Choroid plexus epithelial cell (primary cell): Measurements from ENCODE around the gene ACSL3.
"Not testable (repeated sequence)": the region's sequence is repeated elsewhere in the genome, so short reads cannot be mapped to it uniquely, and the experiment has no call there.

Experiments used
- DNase-seq: peaks from one replicate; pipeline ENCODE4 v3.0.0-alpha.2; 2010; ENCODE audit warnings: low read depth
- H3K4me3 ChIP-seq: 2 replicates; pipeline ENCODE4 v1.5.1; 2011; ENCODE audit warnings: low read depth, mild to moderate bottlenecking, control low read depth, low read length, moderate library complexity
- CTCF ChIP-seq: conservative IDR thresholded peaks from 2 replicates; pipeline ENCODE4 v1.5.1; 2011; ENCODE audit warnings: low read depth, mild to moderate bottlenecking, control low read depth, inconsistent platforms, low read length, moderate library complexity

Gene ACSL3

GRCh38 chr2:222984908-222985307 lies 124.1 kb downstream of the ACSL3 start:
- no peak overlapping the region for H3K4me3 ChIP-seq
- no peak for DNase-seq
- TF ChIP-seq CTCF = no peak

DNA sequence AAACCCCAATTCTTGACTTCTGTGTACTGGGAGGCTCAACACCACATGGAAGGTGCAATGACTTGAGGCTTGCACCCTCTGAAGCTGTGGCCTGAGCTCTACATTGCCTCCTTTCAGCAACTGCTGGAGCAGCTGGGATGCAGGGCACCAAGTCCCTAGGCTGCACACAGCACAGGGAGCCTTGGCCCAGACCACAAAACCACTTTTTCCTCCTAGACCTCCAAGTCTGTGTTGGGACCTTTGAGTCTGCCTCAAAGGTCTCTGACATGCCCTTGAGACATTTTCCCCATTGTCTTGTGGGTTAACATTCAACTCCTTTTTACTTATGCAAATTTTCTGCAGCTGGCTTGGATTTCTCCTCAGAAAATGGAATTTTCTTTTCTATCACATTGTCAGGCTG lies 128.6 kb downstream of the ACSL3 start:
- TF ChIP-seq CTCF = no peak
- no peak overlapping the region for H3K4me3 ChIP-seq
- DNase-seq = no peak

DNA sequence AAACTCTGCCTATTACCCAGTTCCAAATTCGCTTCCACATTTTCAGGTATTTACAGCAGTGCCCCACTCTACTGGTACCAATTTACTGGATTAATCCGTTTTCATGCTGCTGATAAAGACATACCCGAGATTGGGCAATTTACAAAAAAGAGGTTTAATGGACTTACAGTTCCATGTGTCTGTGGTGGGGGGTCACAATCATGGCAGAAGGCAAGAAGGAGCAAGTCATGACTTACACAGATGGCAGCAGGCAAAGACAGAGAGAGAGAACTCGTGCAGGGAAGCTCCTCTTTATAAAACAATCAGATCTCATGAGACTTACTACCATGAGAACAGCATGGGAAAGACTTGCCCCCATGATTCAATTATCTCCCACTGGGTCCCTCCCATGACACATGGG lies 129.4 kb downstream of the ACSL3 start:
- DNase-seq, H3K4me3 ChIP-seq: not testable (repeated sequence)

- TF ChIP-seq CTCF = no peak
- DNase-seq = peak; percentile 24
- no peak overlapping the region for H3K4me3 ChIP-seq
These were observed 131.3 kb downstream of the ACSL3 start for GRCh38 chr2:222992137-222992536.
